Testis (tissue), 2 donors: ENCODE measurements around the gene TSPAN10.

Source experiments
- POLR2A ChIP-seq: fragments of 450-650 bp; IDR thresholded peaks from one replicate; pipeline ENCODE4 v1.6.1; 2017; ENCODE audit warnings: antibody characterized with exemption, mild to moderate bottlenecking, moderate library complexity
- TF ChIP-seq, protein P1 (sequence below), 3 experiments: fragments of 450-650 bp in 2 of 3; fragments of 200-600 bp in 1 of 3; sonication (generic) in 1 of 3; IDR thresholded peaks; one replicate each; pipeline ENCODE4 v1.5.1; 2016 to 2019; ENCODE audit warnings: antibody characterized with exemption in 3 of 3, mild to moderate bottlenecking in 2 of 3, moderate library complexity in 1 of 3

DNA sequence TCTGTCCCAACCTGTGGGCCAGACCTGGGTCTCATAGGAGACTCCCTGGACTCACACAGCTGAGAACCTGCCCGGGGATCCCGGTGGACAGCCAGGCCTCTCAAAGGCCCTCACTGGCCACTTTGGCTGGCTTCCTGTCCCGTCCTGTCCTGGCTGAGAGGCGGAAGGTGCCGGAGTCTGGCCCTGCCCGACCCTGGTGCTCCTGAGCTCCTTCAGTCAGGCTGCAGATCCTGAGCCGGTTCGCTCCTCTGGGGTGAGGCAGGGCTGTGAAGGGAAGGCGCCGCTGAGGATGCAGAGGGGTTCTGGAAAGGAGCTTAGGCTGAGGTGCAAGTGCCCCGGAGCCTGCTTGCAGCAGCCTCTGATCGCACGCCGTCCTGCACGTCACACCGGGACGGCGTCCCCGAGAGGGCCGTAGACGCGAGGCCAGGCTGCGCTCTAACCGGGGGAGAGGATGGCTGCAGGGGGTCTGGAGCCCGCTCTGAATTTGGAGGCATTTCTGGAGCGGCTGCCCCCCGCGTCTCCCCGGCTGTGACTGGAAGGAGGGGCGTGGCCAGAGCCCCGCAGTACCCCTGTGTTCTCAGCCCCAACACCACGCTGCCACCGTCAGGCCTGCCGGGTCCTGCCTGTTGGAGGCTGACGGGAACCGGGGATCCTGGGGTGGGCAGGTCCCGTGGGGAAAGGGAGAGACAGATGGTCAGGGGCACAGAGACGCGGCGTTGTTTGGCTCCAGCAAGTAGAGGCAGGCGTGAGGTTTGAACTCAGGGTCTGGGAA is 51.0 kb downstream of the TSPAN10 start:
- TF ChIP-seq, protein P1, sequence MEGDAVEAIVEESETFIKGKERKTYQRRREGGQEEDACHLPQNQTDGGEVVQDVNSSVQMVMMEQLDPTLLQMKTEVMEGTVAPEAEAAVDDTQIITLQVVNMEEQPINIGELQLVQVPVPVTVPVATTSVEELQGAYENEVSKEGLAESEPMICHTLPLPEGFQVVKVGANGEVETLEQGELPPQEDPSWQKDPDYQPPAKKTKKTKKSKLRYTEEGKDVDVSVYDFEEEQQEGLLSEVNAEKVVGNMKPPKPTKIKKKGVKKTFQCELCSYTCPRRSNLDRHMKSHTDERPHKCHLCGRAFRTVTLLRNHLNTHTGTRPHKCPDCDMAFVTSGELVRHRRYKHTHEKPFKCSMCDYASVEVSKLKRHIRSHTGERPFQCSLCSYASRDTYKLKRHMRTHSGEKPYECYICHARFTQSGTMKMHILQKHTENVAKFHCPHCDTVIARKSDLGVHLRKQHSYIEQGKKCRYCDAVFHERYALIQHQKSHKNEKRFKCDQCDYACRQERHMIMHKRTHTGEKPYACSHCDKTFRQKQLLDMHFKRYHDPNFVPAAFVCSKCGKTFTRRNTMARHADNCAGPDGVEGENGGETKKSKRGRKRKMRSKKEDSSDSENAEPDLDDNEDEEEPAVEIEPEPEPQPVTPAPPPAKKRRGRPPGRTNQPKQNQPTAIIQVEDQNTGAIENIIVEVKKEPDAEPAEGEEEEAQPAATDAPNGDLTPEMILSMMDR (IDR thresholded peaks at IDR 0.05), result no peak
- no peak for TF ChIP-seq POLR2A
